K562 (cell line): ENCODE measurements around the gene PLCB3. TPM values are rescaled to one million over a fixed set of nuclear protein-coding genes. Genes with fewer than 3 reads are reported as not detected.
A peak's percentile ranks its signal among the peaks of the same experiment; 100 is the strongest.

ENCODE experiments used
- ATF7 ChIP-seq: fragments of 450-650 bp; IDR thresholded peaks from 2 replicates; pipeline ENCODE4 v1.7.1; 2014; ENCODE audit warnings: mild to moderate bottlenecking, moderate library complexity
- BMI1 ChIP-seq: fragments of 150-350 bp; IDR thresholded peaks from 2 replicates; pipeline ENCODE4 v1.6.1; 2014; ENCODE audit warnings: low read length
- CC2D1A ChIP-seq: fragments of 450-650 bp; IDR thresholded peaks from 2 replicates; pipeline ENCODE4 v1.6.1; 2017; ENCODE audit warnings: mild to moderate bottlenecking
- CHAMP1 ChIP-seq: fragments of 450-650 bp; IDR thresholded peaks from 2 replicates; pipeline ENCODE4 v1.6.1; 2016; ENCODE audit warnings: mild to moderate bottlenecking
- ETV6 ChIP-seq, 3 experiments: fragments of 150-350 bp in 1 of 3; sonication (generic) in 1 of 3; formaldehyde crosslinking in 1 of 3; IDR thresholded peaks; 2 replicates each; pipeline versions ENCODE4 v1.6.1 to v1.8.0; 2014 to 2022; ENCODE audit warnings: borderline replicate concordance in 2 of 3, low read depth in 2 of 3, antibody characterized with exemption in 1 of 3, low read length in 1 of 3, mild to moderate bottlenecking in 1 of 3, missing genetic modification reagents in 1 of 3
- HCFC1 ChIP-seq: IDR thresholded peaks from 2 replicates; pipeline ENCODE4 v1.6.1; 2012; ENCODE audit warnings: low read depth, low read length, improper control_type of control experiment
- MBD2 ChIP-seq: sonication (generic); IDR thresholded peaks from 2 replicates; pipeline ENCODE4 v1.6.1; 2016; ENCODE audit warnings: low read depth, borderline replicate concordance
- MCM5 ChIP-seq: fragments of 450-650 bp; IDR thresholded peaks from 2 replicates; pipeline ENCODE4 v1.6.1; 2016; ENCODE audit warnings: low read depth
- SIRT6 ChIP-seq: IDR thresholded peaks from one replicate; pipeline ENCODE4 v1.6.1; 2012; ENCODE audit warnings: low read depth, mild to moderate bottlenecking, control low read depth, inconsistent platforms, low read length, moderate library complexity
- SOX6 ChIP-seq: fragments of 450-650 bp; IDR thresholded peaks from 2 replicates; pipeline ENCODE4 v1.6.1; 2014; ENCODE audit warnings: mild to moderate bottlenecking
- SPI1 ChIP-seq: IDR thresholded peaks from 2 replicates; pipeline ENCODE4 v1.6.1; 2011; ENCODE audit warnings: low read depth, low read length, control low read depth, borderline replicate concordance
- SRSF9 ChIP-seq: fragments of 200-400 bp; formaldehyde crosslinking; IDR thresholded peaks from 2 replicates; pipeline ENCODE4 v1.6.1; 2017; ENCODE audit warnings: low read depth, low read length, borderline replicate concordance
- TAF1 ChIP-seq: IDR thresholded peaks from 2 replicates; pipeline ENCODE4 v1.6.1; 2011; ENCODE audit warnings: mild to moderate bottlenecking, low read length, moderate library complexity; ENCODE audit not compliant: insufficient read depth, control insufficient read depth, severe bottlenecking; ENCODE audit errors: extremely low read depth
- ZBTB49 ChIP-seq: sonication (generic); formaldehyde crosslinking; IDR thresholded peaks from 2 replicates; pipeline ENCODE4 v1.8.0; 2022; ENCODE audit warnings: missing genetic modification reagents, mild to moderate bottlenecking, borderline replicate concordance
- ZFX ChIP-seq: sonication (generic); formaldehyde crosslinking; IDR thresholded peaks from 2 replicates; pipeline ENCODE4 v1.8.0; 2022; ENCODE audit warnings: mild to moderate bottlenecking, missing genetic modification reagents, moderate library complexity
- polyA plus RNA-seq, 8 experiments: library from polyadenylated mRNA; depleted of rRNA in 4 of 8; stranded (reverse) in 5 of 8; unstranded in 3 of 8; fragments of >200 nt; fragmentation: Nextera tagmentation in 2 of 8; fragmentation: Illumina TruSeq in 1 of 8; extraction: Ambion mirVana in 2 of 8; extraction: Trizol in 1 of 8; gene quantifications; 2 replicates each; pipeline versions ENCODE4 v1.2.1 to v1.2.3, GENCODE V29; 2011 to 2014; ENCODE audit warnings: inconsistent platforms in 1 of 8, missing spikeins in 1 of 8
- total RNA-seq, 7 experiments: library from RNA; depleted of rRNA in 6 of 7; stranded (reverse); fragments of >200 nt in 6 of 7; fragmentation: Illumina TruSeq in 2 of 7; extraction: Trizol in 2 of 7; gene quantifications; 2 replicates each; pipeline versions ENCODE4 v1.2.1 to v1.2.3, GENCODE V29; 2011 to 2021; ENCODE audit warnings: low replicate concordance in 1 of 7
- TF ChIP-seq, protein P1 (sequence below), 2 experiments: fragments of 200-800 bp in 1 of 2; sonication (Bioruptor generic) in 1 of 2; sonication (generic) in 1 of 2; formaldehyde crosslinking in 1 of 2; IDR thresholded peaks in 1 of 2; conservative IDR thresholded peaks in 1 of 2; 2 replicates each; pipeline versions ENCODE4 v1.5.0 to v1.6.1; 2016 to 2020; ENCODE audit warnings: missing compliant biosample characterization in 1 of 2, missing genetic modification characterization in 1 of 2, missing genetic modification reagents in 1 of 2
- TF ChIP-seq, protein P2 (sequence below), 2 experiments: fragments of 450-650 bp; conservative IDR thresholded peaks; 2 replicates each; pipeline ENCODE4 v1.6.1; 2017; ENCODE audit warnings: mild to moderate bottlenecking in 2 of 2, moderate library complexity in 2 of 2

The PLCB3 gene
- total and polyA plus RNA-seq, 9 of the 15 experiments (the other 6 are each of a cell fraction or from before 2014, with no cell fraction given), result 0.31 to 44.8 (median 14.6) TPM

- TF ChIP-seq ZBTB49 (CRISPR knock-in tag) (no peak), ZFX (CRISPR knock-in tag) (peak; percentile 67), MBD2 (peak; percentile 40; the same call in 1 of the 2 replicates), TAF1 (peak; percentile 69), SRSF9 (no peak), MCM5 (no peak), SOX6 (peak; percentile 10; the same call in 1 of the 2 replicates), CHAMP1 (no peak), BMI1 (no peak), ETV6 (IDR thresholded peaks at IDR 0.05; ENCODE audit: borderline replicate concordance in 1 of 2, low read depth in 2 of 2, low read length in 1 of 2) (peak in 1 of 2 experiments; percentile 45; a peak in 1 of 4 replicates), ETV6 (CRISPR knock-in tag; IDR thresholded peaks at IDR 0.05; ENCODE audit: borderline replicate concordance) (no peak), ATF7 (peak; percentile 41), CC2D1A (peak; percentile 16; the same call in 1 of the 2 replicates), HCFC1 (peak; percentile 52), SPI1 (peak; percentile 94), SIRT6 (no peak)
- TF ChIP-seq, protein P1, sequence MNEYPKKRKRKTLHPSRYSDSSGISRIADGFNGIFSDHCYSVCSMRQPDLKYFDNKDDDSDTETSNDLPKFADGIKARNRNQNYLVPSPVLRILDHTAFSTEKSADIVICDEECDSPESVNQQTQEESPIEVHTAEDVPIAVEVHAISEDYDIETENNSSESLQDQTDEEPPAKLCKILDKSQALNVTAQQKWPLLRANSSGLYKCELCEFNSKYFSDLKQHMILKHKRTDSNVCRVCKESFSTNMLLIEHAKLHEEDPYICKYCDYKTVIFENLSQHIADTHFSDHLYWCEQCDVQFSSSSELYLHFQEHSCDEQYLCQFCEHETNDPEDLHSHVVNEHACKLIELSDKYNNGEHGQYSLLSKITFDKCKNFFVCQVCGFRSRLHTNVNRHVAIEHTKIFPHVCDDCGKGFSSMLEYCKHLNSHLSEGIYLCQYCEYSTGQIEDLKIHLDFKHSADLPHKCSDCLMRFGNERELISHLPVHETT (CRISPR knock-in tag; conservative IDR thresholded peaks at IDR 0.05 in 1 of 2, IDR thresholded peaks at IDR 0.05 in 1 of 2), result 0 out of 4 replicates have a peak, but pooled peaks of 1 of the 2 experiments have one; percentile 16
- TF ChIP-seq, protein P2, sequence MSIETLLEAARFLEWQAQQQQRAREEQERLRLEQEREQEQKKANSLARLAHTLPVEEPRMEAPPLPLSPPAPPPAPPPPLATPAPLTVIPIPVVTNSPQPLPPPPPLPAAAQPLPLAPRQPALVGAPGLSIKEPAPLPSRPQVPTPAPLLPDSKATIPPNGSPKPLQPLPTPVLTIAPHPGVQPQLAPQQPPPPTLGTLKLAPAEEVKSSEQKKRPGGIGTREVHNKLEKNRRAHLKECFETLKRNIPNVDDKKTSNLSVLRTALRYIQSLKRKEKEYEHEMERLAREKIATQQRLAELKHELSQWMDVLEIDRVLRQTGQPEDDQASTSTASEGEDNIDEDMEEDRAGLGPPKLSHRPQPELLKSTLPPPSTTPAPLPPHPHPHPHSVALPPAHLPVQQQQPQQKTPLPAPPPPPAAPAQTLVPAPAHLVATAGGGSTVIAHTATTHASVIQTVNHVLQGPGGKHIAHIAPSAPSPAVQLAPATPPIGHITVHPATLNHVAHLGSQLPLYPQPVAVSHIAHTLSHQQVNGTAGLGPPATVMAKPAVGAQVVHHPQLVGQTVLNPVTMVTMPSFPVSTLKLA (conservative IDR thresholded peaks at IDR 0.05), result peak; percentile 72 to 81
Measured at GRCh38 chr11:64225608-64226506, 25.5 kb upstream of the PLCB3 start, which contains the start of the genes NUDT22 and TRPT1 (continued).
